ENCODE data around the gene PKP2.
"Not testable (repeated sequence)": the region's sequence is repeated elsewhere in the genome, so short reads cannot be mapped to it uniquely, and the experiment has no call there.

Gene PKP2

DNA sequence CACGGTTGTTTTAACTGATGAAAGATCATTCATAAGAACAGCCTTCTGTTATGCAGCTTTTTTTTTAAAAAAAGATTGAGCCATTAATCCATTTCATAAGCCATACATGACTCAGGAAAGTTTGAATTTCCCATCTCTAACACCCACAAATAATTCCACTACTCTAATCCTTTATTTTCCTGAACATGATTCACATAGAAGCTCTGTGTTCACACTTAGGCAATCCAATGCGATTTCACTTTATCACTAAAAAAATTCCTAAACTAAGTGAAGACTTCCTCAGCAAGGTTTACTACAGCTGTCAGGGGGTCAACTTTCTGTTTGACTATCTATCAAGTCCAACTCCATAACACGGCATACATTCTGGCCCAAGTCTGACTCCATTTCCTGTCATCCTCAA, 25.9 kb downstream of the PKP2 start:
- H3K4me3 ChIP-seq (ENCODE audit: low read depth, low read length), result no peak overlapping the region
- in situ Hi-C loops (cut with HindIII; ENCODE audit: low sequenced_read_pairs), result no loop called here
- no peak for DNase-seq (ENCODE audit: low read depth)
- no peak for TF ChIP-seq CTCF (IDR thresholded peaks at IDR 0.05; ENCODE audit: low read depth, low read length, missing control alignments)

DNA sequence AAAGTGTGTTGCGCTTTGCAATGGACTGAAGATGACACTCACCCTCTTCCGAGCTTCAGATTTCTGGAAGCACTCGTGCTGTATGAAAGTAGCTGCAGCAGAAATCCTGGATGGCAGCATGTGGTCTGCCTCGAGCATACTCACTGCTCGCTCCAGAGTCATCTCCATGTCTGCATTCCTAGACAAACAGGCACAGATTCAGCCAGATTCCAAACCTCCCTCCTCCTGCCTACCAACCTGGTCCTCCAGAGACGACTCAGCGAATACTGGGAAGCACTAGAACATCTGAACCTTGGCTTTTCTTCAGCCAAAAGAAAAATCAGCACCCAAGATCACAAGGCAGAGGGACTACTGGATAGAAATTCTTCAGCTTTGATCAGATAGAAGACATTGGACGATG, 27.7 kb downstream of the PKP2 start:
- H3K4me3 ChIP-seq (ENCODE audit: low read depth, low read length), result no peak overlapping the region
- in situ Hi-C loops (cut with HindIII; ENCODE audit: low sequenced_read_pairs), result no loop called here
- no peak for TF ChIP-seq CTCF (IDR thresholded peaks at IDR 0.05; ENCODE audit: low read depth, low read length, missing control alignments)
- DNase-seq (ENCODE audit: low read depth), result no peak

- no peak for DNase-seq (ENCODE audit: low read depth)
- H3K4me3 ChIP-seq (ENCODE audit: low read depth, low read length), result no peak overlapping the region
- no peak for TF ChIP-seq CTCF (IDR thresholded peaks at IDR 0.05; ENCODE audit: low read depth, low read length, missing control alignments)
- in situ Hi-C loops (cut with HindIII; ENCODE audit: low sequenced_read_pairs), result no loop called here
These were observed 31.8 kb downstream of the PKP2 start for GRCh38 chr12:32864731-32865130.

DNA sequence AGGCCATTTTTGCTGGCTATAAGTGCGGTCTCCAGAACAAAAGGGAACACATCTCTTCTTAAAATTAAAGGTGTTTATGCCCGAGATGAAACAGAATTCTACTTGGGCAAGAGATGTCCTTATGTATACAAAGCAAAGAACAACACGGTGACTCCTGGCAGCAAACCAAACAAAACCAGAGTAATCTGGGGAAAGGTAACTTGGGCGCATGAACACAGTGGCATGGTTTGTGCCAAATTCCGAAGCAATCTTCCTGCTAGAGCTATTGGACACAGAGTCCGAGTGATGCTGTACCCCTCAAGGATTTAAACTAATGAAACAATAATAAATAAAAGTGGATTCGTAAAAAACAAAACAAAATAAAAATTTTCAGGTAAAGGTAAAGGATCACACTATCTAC, 33.4 kb downstream of the PKP2 start:
- no peak for DNase-seq (ENCODE audit: low read depth)
- in situ Hi-C loops (cut with HindIII; ENCODE audit: low sequenced_read_pairs), result no loop called here
- no peak overlapping the region for H3K4me3 ChIP-seq (ENCODE audit: low read depth, low read length)
- no peak for TF ChIP-seq CTCF (IDR thresholded peaks at IDR 0.05; ENCODE audit: low read depth, low read length, missing control alignments)

GRCh38 chr12:32861658-32862057, 34.9 kb downstream of the PKP2 start:
- DNase-seq (ENCODE audit: low read depth); in situ Hi-C loops (cut with HindIII; ENCODE audit: low sequenced_read_pairs); H3K4me3 ChIP-seq (ENCODE audit: low read depth, low read length): not testable (repeated sequence)

- in situ Hi-C loops (cut with HindIII; ENCODE audit: low sequenced_read_pairs), result no loop called here
- H3K4me3 ChIP-seq (ENCODE audit: low read depth, low read length), result no peak overlapping the region
- TF ChIP-seq CTCF (IDR thresholded peaks at IDR 0.05; ENCODE audit: low read depth, low read length, missing control alignments), result no peak
- DNase-seq (ENCODE audit: low read depth), result no peak
These were observed 36.4 kb downstream of the PKP2 start for GRCh38 chr12:32860192-32860591.

DNA sequence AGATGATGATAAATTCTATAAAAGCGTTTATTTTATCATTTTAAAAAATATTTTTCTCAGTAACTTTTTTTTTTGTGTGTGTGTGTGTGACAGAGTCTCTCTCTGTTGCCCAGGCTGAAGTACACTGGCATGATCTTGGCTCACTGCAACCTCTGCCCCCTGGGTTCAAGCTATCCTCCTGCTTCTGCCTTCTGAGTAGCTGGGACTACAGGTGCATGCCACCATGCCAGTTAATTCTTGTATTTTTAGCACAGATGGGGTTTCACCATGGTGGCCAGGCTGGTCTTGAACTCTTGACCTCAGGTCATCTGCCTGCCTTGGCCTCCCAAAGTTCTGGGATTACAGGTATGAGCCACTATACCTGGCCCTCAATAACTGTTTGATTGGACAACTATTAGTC, 37.2 kb downstream of the PKP2 start:
- no peak for TF ChIP-seq CTCF (IDR thresholded peaks at IDR 0.05; ENCODE audit: low read depth, low read length, missing control alignments)
- no peak overlapping the region for H3K4me3 ChIP-seq (ENCODE audit: low read depth, low read length)
- no peak for DNase-seq (ENCODE audit: low read depth)
- in situ Hi-C loops (cut with HindIII; ENCODE audit: low sequenced_read_pairs), result no loop called here

Data from astrocyte of the cerebellum (primary cell).